Erythroblast (primary cell): ENCODE data around the gene ACTMAP.

ENCODE experiments used
- GATA1 ChIP-seq: IDR thresholded peaks from 2 replicates; pipeline ENCODE4 v1.6.1; 2011; ENCODE audit warnings: low read depth, mild to moderate bottlenecking, control low read depth, low read length, moderate library complexity
- POLR2A ChIP-seq: IDR thresholded peaks from 2 replicates; pipeline ENCODE4 v1.6.1; 2011; ENCODE audit warnings: mild to moderate bottlenecking, low read length

- TF ChIP-seq POLR2A: no peak
- TF ChIP-seq GATA1: no peak
Observed at GRCh38 chr19:40742477-40742876, 7.8 kb downstream of the ACTMAP start.
